Esophagus squamous epithelium (tissue), 4 donors: Measurements from ENCODE around the gene CCIN.

Experiments
- CTCF ChIP-seq, 6 experiments: fragments of 450-650 bp in 4 of 6; fragments of 200-600 bp in 2 of 6; sonication (generic) in 2 of 6; IDR thresholded peaks; one replicate each; pipeline ENCODE4 v1.5.1; 2016 to 2019; ENCODE audit warnings: antibody characterized with exemption in 6 of 6, mild to moderate bottlenecking in 4 of 6, moderate library complexity in 4 of 6
- POLR2A ChIP-seq, 4 donors: fragments of 450-650 bp; IDR thresholded peaks; one replicate each; pipeline ENCODE4 v1.6.1; 2017; ENCODE audit warnings: antibody characterized with exemption in 4 of 4, mild to moderate bottlenecking in 4 of 4, moderate library complexity in 3 of 4

- TF ChIP-seq CTCF (IDR thresholded peaks at IDR 0.05) (no peak), POLR2A (IDR thresholded peaks at IDR 0.05) (no peak)
These were observed 16.3 kb upstream of the CCIN start for GRCh38 chr9:36152741-36153438.
